ENCODE data around the gene IFT122.
"Not testable (repeated sequence)": the region's sequence is repeated elsewhere in the genome, so short reads cannot be mapped to it uniquely, and the experiment has no call there.

IFT122 gene

DNA sequence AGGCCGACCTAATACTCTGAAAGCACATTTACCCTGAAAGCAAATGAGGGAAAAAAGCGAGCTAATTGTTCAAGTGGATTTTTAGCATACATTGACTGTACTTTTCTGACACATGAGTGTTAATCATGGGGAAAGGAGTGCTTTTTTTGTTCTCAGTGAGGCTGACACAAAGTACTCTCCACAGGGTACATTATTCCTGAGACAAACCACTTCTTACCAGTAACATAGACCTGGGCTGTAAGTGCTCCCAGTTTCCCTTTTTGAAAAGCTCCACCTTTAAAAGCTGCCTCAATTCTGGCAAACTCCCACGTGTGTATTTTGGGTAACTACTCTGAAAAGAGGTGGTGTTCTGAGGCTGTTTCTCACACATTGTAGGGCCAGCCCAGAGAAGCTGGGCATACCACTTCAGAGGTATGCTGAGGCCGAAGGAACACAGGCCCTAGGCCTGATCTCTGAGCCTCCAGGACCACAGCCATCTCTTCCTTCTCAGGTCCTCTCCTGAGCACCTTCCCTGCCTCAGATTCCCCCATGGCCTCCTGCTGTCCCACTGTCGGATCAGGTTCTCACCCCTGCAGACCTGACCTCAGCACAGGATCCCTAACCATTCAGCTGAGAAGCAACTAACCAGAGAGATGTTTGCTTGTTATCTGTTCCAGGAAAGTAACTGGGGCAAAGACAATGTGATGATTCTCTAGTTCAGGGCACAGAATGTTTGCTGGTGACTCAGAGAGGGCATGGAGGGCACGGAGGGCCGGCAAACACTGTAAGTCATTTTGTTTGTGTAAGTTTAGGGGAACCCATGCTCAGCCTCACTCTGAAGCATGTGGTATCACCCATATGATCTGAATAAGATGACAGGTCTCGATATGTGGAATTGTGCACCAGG lies 58.8 kb downstream of the IFT122 start:
- DNase-seq (ENCODE audit: low spot score), result not testable (repeated sequence)

DNA sequence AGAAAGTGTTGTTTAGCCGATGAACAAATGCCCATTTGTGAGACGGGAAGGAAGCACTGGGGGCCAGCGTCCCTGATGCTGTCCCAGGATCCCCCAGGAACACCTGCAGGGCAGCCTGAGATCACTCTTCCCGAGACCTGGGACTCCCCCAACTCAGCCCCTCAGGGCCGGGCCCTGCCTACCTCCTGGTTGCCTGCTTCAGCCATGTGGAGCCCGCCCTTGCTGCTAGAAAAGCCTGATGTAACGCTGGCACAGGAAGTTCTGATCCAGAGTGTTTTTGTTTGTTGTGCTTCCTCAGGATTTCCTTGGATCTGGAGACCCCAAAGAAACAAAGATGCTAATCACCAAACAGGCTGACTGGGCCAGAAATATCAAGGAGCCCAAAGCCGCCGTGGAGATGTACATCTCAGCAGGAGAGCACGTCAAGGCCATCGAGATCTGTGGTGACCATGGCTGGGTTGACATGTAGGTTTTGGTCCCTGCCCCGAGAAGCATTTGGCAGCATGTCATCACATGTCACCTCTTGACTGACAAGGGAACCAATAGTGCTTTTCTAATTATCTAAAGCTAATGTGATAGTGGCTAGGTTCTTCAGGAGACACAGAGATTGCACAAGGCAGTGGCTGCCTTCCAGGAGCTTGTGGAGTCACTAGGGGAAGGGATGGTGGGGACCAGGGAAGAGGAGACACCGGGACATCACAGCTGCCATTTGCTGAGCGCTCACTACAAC lies 59.7 kb downstream of the IFT122 start:
- DNase-seq (ENCODE audit: low spot score), result not testable (repeated sequence)

DNA sequence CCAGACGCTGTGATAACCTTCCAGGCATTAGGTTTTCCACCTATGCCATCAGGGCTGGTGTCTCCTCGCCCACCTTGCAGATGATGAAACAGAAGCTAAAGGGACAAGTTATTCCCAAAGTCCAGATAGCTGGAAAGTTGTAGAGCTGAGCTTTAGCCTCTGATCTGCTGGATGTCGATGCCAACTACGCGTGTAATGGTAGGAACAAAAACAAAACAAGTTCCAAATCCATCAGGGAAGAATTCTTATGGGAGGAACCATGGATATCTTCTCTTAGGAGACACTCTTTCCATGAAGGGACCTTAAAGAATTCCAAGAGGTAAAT lies 60.3 kb downstream of the IFT122 start:
- no peak for DNase-seq (ENCODE audit: low spot score)

GRCh38 chr3:129501630-129502029 lies 61.6 kb downstream of the IFT122 start:
- DNase-seq (ENCODE audit: low spot score), result no peak

- no peak for DNase-seq (ENCODE audit: low spot score)
Observed at GRCh38 chr3:129502641-129503408, 62.8 kb downstream of the IFT122 start.

DNA sequence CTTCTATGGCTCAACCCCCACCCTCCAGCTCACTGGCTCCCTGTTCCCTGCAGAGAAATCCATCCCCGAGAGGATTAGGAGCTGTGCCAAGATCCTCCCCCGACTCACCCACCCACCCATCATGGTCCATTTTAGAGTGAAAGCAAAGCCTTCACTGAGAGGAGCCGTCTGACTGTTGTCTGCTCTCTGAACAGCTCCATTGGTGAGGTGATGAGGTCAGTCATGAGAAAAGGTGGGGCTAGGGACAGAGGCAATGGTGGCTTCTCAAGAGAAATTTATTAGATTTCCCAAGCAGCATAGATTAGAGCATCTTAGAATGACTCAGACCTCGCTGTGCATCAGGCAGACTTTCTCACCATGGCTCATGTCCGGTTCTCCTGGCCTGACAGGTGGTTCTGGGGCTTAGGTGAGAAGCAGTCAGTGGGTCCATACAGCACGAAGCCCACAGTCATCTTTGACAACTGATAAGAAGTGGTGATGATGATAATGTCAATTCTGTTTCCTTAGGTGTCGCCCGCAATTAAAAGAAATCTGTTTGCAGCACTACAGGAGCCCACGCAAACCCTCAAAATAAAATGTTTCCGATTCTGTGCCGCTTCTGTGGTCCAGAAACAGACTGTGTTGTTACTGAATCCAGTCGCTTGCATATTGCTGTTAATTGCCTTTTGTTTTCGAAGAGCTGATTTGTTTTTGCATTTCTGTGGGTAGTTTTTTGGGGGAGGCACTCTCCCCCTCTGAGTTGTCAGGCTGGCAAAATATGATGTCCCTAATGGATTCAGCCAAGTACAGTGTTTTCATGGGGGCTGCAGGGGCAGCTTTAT lies 63.7 kb downstream of the IFT122 start:
- no peak for DNase-seq (ENCODE audit: low spot score)

DNA sequence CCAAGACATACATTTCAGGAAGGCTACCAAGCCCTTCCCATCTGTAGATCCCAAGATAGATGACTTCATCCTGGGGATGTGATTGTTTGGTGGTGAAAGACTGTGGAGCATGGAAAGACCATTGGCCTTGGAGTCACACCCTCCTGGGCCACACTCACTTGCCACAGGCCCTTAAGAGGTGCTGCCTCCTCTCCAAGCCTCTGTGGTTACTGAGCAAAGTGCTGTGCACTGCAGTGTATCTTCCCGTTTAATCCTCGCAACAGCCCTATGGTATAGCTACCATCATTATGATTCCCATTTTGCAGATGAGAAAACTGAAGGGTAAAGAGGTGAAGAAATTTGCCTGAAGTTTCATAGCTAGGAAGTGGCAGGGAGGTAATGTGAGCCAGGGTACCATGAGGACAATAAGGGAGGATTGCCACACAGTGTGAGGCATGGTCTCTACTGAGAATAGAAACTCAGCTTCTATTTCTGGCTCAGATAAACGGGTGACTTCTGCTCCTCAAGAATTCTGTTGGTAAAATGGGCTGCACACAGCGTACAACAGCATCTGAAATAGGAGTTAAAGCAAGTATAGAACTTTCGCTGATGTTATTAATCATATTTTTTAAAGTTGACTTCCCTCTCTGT lies 64.6 kb downstream of the IFT122 start:
- no peak for DNase-seq (ENCODE audit: low spot score)

DNA sequence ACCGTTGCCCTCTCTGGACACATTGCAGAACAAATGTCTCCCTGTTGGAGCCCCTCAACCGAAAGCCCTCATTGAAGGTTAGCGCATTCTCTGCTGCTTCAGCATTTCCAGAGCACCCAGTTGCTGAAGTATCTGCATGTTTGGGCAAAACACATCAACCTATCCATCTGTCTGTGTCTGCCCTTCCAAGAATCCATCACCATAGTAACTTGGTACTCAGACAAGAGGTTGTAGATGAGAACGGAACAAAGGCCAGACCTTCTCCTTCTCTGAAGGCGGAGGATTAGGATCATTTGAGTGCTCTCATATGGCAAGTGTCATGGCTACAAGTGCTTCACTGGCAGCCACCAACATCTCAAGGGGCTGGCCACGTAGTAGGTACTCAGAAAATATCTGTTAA lies 65.3 kb downstream of the IFT122 start:
- DNase-seq (ENCODE audit: low spot score), result no peak

DNA sequence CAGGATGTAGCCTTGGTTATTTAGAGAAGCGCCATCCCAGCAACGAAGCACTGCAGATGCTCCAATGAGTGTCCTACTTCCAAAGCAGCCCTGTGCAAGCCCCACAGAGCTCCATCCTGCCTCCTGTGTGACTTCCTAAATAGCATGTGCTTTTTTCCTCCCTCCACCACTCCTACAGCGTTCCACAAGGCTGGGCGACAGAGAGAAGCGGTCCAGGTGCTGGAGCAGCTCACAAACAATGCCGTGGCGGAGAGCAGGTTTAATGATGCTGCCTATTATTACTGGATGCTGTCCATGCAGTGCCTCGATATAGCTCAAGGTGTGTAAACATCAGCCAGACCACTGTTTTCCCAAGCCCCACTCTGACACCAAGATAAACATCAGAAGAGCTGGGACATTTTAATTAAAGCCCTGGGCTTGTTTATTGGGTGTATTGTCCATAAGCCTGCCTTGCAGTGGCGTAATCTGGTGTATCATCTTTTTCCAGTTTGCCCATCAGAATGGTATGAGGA lies 66.3 kb downstream of the IFT122 start:
- no peak for DNase-seq (ENCODE audit: low spot score)

DNA sequence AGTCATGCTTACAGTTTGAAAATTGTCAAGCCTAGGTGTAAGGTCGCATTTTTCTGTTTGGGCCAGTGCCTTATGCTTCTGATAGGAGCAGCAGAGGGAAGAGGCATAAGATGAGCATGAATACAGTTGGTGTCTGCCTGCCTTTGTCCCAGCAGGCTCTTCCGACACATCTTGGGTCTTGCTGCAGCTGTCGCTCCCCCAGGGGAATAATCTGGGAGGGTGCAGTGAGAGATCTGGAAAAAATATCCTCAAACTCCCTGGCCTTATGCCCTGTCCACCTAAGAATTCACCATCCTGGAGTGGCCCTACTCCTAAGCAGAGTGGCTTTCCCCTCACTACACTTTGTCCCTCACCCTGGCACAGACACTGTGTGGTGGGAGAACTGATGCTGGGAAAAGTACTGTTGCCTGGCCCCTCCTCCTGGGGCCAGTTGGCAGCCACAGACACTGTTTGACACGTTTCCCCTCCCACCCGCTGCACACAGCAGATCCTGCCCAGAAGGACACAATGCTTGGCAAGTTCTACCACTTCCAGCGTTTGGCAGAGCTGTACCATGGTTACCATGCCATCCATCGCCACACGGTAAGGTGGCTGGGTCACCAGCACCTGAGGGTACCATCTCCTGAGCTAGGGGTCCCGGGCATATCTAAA lies 67.3 kb downstream of the IFT122 start:
- no peak for DNase-seq (ENCODE audit: low spot score)

GRCh38 chr3:129512595-129512994 lies 72.6 kb downstream of the IFT122 start:
- DNase-seq (ENCODE audit: low spot score), result no peak

DNA sequence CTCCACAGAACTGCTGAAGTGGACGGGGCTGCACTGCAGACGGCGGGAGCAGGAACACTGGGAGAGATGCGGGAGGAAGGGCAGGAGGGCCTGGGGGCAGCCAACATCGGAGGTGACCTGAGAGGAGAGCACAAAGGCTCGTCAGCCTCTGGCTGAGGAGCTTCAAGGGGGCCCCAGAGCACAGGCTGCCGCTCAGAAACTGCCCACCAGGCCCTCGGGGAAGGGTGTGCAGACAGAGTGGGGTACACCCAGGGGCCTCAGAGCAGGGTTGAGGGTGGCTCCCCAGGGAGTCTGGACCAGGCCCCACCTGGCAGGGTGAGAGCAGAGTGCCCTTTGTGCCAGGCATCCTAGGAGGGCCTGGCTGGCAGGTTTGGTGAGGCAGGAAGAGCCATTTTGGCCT lies 73.7 kb downstream of the IFT122 start:
- no peak for DNase-seq (ENCODE audit: low spot score)

DNA sequence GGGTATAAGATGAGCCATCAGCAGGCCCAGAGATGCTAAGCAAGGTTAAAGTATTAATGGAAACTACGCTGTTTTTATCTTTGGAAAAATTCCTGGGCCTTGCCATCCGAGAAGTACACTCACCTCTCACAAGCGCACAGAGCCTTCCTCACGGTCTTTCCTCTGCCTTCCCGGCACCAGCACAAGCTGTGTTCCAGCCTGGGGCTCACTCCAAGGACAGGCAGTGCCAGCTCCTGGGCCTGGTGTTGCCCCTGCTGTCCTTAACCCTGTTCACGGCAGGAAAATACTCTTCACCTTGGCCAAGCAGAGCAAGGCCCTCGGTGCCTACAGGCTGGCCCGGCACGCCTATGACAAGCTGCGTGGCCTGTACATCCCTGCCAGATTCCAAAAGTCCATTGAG lies 74.1 kb downstream of the IFT122 start:
- no peak for DNase-seq (ENCODE audit: low spot score)

GRCh38 chr3:129514563-129514962 lies 74.5 kb downstream of the IFT122 start:
- DNase-seq (ENCODE audit: low spot score), result no peak

DNA sequence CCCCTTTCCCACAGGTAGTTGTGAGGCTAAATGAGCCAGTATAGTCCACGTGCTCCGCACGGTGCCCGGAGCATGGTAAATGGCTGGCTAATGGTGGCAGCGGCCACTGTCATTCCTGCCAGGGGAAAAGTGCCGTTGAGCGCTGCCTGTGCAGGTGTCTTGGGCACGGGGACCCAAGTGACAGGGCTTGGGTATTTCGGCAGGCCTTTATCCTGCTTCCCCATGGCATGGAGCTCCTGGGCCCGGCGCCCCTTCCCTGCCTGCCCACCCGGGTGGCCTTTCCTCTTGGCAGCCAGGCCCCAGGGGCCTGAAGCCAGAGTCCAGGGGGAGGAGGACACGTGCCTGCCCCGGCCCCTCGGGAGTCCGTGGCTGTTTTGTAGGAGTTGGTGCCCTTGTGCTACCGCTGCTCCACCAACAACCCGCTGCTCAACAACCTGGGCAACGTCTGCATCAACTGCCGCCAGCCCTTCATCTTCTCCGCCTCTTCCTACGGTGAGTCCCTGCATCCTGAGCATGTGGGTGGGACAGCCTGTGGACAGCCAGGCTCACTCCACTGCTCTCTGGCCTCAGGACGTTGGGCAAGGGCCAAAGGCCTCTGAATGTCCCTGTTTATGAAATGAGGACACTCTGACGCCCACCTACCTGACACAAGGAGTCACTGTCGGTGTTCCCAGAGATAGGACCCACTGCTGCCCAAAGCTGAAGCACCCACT lies 75.2 kb downstream of the IFT122 start:
- not testable (repeated sequence) for DNase-seq (ENCODE audit: low spot score)

- DNase-seq (ENCODE audit: low spot score), result not testable (repeated sequence)
Observed at GRCh38 chr3:129515821-129516432, 75.9 kb downstream of the IFT122 start.

DNA sequence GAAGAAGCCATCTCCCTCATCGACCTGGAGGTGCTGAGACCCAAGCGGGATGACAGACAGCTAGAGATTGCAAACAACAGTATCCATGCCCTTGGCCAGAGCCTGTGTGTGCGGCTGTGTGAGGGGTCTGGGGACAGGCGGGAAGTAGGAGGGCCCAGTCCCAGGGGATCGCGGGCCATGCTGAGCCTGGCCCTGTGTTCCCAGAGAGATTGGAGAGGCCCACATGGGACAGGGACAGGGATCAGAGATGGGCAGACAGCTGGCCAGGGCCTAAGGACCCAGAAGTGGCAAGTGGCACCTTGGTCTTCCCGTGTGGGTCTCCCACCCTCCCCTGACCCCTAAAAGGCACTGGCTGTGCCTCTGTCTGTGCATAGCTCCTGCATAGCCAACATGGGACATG lies 77.5 kb downstream of the IFT122 start:
- DNase-seq (ENCODE audit: low spot score), result no peak

DNA sequence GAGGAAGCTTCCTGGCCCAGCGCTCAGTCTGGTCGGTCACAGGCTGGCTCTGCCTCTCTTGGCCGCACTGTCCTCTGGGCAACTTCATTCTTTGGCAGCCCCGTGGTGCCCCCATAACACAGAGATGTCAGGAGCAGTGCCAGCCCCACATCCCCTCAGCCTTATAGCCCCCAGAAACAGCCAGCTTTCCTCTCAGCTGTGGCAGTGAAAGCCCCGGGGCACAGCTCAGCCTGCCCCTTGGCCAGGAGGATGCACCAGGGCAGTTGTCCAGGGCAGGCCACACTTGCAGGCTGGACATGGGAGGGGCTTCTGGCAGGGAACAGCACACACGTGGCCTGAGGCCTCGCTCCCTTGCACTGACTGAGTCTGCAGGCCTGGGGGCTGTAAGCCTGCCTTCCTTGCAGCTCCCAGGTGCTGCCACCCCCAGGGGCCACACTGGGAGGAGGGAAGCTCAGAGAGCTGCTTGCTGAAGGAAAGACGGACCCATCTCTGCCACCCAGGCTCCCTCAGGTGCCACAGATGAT lies 78.1 kb downstream of the IFT122 start:
- no peak for DNase-seq (ENCODE audit: low spot score)

- DNase-seq (ENCODE audit: low spot score), result no peak
Observed at GRCh38 chr3:129518581-129518980, 78.6 kb downstream of the IFT122 start.
